WERI-Rb-1 (cell line): ENCODE results near the gene PIEZO2.

ENCODE experiments used
- DNase-seq: peaks from one replicate; pipeline ENCODE4 v3.0.0-alpha.2; 2020
- H3K27ac ChIP-seq: fragments of 250-450 bp; sonication (Bioruptor Pico); 2 replicates; pipeline ENCODE4 v1.5.1; 2020; ENCODE audit warnings: mild to moderate bottlenecking, moderate library complexity
- H3K27me3 ChIP-seq: fragments of 250-450 bp; sonication (Bioruptor Pico); 2 replicates; pipeline ENCODE4 v1.5.1; 2021; ENCODE audit warnings: mild to moderate bottlenecking, low read depth, moderate library complexity; ENCODE audit not compliant: insufficient read depth, severe bottlenecking
- H3K36me3 ChIP-seq: fragments of 250-450 bp; sonication (Bioruptor Pico); 2 replicates; pipeline ENCODE4 v1.5.1; 2020; ENCODE audit warnings: mild to moderate bottlenecking, moderate library complexity
- H3K4me3 ChIP-seq: 2 replicates; pipeline ENCODE4 v1.5.1; 2011; ENCODE audit warnings: low read depth, mild to moderate bottlenecking, control low read depth, low read length
- H3K9me3 ChIP-seq: fragments of 250-450 bp; sonication (Bioruptor Pico); 2 replicates; pipeline ENCODE4 v1.5.1; 2021; ENCODE audit warnings: mild to moderate bottlenecking, moderate library complexity; ENCODE audit not compliant: severe bottlenecking
- CTCF ChIP-seq: IDR thresholded peaks from 2 replicates; pipeline ENCODE4 v1.5.1; 2011; ENCODE audit warnings: low read depth, mild to moderate bottlenecking, control low read depth, inconsistent platforms, low read length

Gene PIEZO2

DNA sequence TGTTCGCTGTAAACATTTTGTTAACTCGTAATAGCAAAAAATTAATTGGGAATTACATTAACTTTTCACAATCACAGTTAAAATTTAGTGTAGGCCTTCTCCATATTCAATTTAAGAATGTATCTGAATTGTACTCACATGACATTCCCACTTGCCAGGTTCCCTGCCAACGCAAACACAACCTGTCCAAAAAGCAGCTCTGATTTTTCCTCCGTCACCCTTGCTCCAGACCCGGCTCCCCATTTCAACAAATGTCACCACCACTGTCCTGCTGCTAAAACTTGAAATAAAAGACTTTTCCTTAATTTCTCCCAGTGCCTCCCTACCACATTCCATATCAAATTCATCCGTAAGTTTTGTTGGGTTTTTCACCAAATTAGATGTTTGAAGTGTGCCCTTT is 120.3 kb downstream of the PIEZO2 start:
- no peaks in the 10 kb centered on the region for H3K9me3 ChIP-seq
- no peak overlapping the region for H3K4me3 ChIP-seq
- DNase-seq: no peak
- H3K36me3 ChIP-seq: no peaks in the 10 kb centered on the region
- no peak overlapping the region for H3K27ac ChIP-seq
- TF ChIP-seq CTCF: no peak
- no peaks in the 10 kb centered on the region for H3K27me3 ChIP-seq

DNA sequence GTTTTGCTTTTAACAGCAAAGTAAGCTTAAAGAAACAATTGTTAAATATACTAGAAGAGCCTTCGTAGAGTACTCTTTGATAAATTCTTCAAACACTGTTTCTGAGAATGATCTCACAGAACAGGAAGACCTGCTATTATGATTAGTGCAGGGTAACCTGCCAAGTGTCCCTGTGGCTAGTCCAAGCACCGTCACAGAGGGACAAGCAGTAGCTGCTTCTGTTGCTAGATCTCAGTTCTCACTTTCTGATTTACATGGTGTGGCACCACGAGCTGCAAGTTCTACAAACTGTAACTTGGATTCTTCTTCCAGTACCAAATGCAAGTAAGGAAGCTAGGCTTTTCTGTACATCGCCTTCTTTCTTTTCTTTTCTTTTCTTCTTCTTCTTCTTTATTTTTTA is 121.5 kb downstream of the PIEZO2 start:
- no peaks in the 10 kb centered on the region for H3K9me3 ChIP-seq
- H3K4me3 ChIP-seq: no peak overlapping the region
- no peak for DNase-seq
- no peaks in the 10 kb centered on the region for H3K27me3 ChIP-seq
- no peak overlapping the region for H3K27ac ChIP-seq
- H3K36me3 ChIP-seq: no peaks in the 10 kb centered on the region
- no peak for TF ChIP-seq CTCF

GRCh38 chr18:11025671-11026070 is 123.7 kb downstream of the PIEZO2 start:
- Histone ChIP-seq H3K27ac (no peak overlapping the region), H3K9me3 (no peaks in the 10 kb centered on the region)

DNA sequence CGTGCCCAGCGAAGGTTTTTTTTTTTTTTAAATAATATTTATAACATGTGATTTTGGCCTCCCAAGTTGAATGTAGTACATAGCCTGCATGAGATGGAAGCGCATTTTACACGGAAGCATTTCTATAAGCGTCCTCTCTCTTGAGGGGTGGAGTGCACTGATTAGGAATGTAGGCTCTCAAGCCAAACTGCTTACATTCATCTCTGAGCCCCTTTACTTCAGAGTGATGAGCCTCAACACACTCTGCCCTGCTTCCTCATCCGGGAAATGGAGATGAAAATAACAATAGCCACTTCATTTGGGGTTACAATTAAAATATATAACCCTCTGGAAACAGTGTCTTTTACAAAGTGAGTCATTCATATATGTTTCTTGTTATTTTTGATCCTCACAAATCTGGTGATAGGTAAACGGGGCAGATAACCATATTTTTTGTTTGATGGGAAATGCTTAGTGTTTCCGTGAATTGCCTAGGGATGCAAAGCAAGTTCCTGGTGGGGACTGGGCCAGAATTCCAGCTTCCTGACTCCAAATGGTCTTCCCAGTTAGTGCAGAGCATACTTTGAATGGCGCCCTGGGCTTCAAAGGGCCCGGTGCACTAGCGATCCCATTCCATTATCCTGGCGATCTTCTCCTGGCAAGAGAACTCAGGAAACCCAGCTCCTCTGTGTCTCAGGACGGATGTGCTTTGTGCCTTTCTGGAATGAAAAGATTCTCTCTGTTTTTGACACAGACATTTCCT is 124.3 kb downstream of the PIEZO2 start:
- H3K4me3 ChIP-seq: no peak overlapping the region
- H3K27me3 ChIP-seq: no peaks in the 10 kb centered on the region
- no peak overlapping the region for H3K27ac ChIP-seq
- no peak for TF ChIP-seq CTCF
- H3K36me3 ChIP-seq: no peaks in the 10 kb centered on the region
- DNase-seq: no peak
- no peaks in the 10 kb centered on the region for H3K9me3 ChIP-seq

More at GRCh38 chr18:11025671-11026070, 123.7 kb downstream of the PIEZO2 start:
- Histone ChIP-seq H3K36me3 (no peaks in the 10 kb centered on the region), H3K4me3 (no peak overlapping the region), H3K27me3 (no peaks in the 10 kb centered on the region)
- DNase-seq: peak; percentile 19
- peak; percentile 46 for TF ChIP-seq CTCF

DNA sequence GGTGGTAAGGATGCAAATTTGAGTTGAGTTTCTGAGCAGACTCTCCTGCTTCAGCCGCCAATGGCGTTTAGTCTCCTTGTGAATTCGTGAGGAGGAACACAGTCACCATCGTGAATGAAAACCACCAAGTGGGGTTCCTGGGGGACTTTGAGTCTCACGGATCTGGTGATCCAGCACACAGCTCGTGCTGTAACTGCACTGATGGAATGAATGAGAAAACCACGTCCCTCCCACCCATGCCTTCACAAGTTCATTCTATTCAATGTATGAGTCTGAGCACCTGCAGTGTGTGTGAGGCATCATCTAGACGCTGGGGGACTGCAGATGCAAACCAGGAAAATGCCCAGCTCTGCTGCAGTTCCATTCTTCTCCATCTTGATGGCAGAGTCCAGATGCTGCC is 127.9 kb downstream of the PIEZO2 start:
- Histone ChIP-seq H3K27ac (no peak overlapping the region), H3K36me3 (no peaks in the 10 kb centered on the region), H3K9me3 (no peaks in the 10 kb centered on the region), H3K4me3 (no peak overlapping the region), H3K27me3 (peaks cover 3% of the 10 kb centered on the region)
- no peak for DNase-seq
- no peak for TF ChIP-seq CTCF
